Activated naive CD4-positive, alpha-beta T cell treated with anti-CD3 and anti-CD28 coated beads, Interleukin-2, amount 50 U/mL, for 24 hours (primary cell): ENCODE measurements around the gene PPP1R37.
"Not testable (repeated sequence)": the region's sequence is repeated elsewhere in the genome, so short reads cannot be mapped to it uniquely, and the experiment has no call there.

Experiments
- H3K27ac Mint-ChIP-seq: one replicate; pipeline ENCODE4 v1.8.0; 2021; ENCODE audit warnings: mild to moderate bottlenecking, mixed read lengths
- H3K27me3 Mint-ChIP-seq: one replicate; pipeline ENCODE4 v1.8.0; 2021; ENCODE audit warnings: mixed read lengths
- H3K36me3 Mint-ChIP-seq: one replicate; pipeline ENCODE4 v1.8.0; 2021; ENCODE audit warnings: mixed read lengths
- H3K4me1 Mint-ChIP-seq: one replicate; pipeline ENCODE4 v1.8.0; 2021; ENCODE audit warnings: mixed read lengths
- H3K4me3 Mint-ChIP-seq: one replicate; pipeline ENCODE4 v1.8.0; 2021; ENCODE audit warnings: mild to moderate bottlenecking, mixed read lengths
- H3K9me3 Mint-ChIP-seq: one replicate; pipeline ENCODE4 v1.8.0; 2021; ENCODE audit warnings: mixed read lengths

PPP1R37 gene

GRCh38 chr19:45098521-45099466 is 5.8 kb downstream of the PPP1R37 start:
- peak overlapping the region; percentile 19 for H3K27ac Mint-ChIP-seq
- no peak overlapping the region for H3K4me3 Mint-ChIP-seq

GRCh38 chr19:45099467-45100191 is 6.7 kb downstream of the PPP1R37 start:
- Mint-ChIP-seq H3K4me3 (no peak overlapping the region), H3K36me3 (no peaks in the 10 kb centered on the region), H3K27me3 (no peaks in the 10 kb centered on the region), H3K27ac (peak overlapping the region; percentile 25), H3K4me1 (peaks cover 87% of the 10 kb centered on the region), H3K9me3 (no peaks in the 10 kb centered on the region)

More at GRCh38 chr19:45098521-45099466, 5.8 kb downstream of the PPP1R37 start:
- no peaks in the 10 kb centered on the region for H3K27me3 Mint-ChIP-seq
- H3K36me3 Mint-ChIP-seq, result peaks cover 2% of the 10 kb centered on the region
- peaks cover 87% of the 10 kb centered on the region for H3K4me1 Mint-ChIP-seq
- H3K9me3 Mint-ChIP-seq, result no peaks in the 10 kb centered on the region

- Mint-ChIP-seq H3K36me3 (no peaks in the 10 kb centered on the region), H3K27me3 (no peaks in the 10 kb centered on the region), H3K4me3 (no peak overlapping the region), H3K27ac (no peak overlapping the region), H3K9me3 (no peaks in the 10 kb centered on the region), H3K4me1 (peaks cover 87% of the 10 kb centered on the region)
Measured at GRCh38 chr19:45100201-45100600, 7.2 kb downstream of the PPP1R37 start.

GRCh38 chr19:45100846-45101252 is 7.9 kb downstream of the PPP1R37 start:
- Mint-ChIP-seq H3K27me3 (no peaks in the 10 kb centered on the region), H3K4me3 (no peak overlapping the region), H3K36me3 (no peaks in the 10 kb centered on the region), H3K27ac (no peak overlapping the region), H3K9me3 (no peaks in the 10 kb centered on the region), H3K4me1 (peaks cover 86% of the 10 kb centered on the region)

- no peaks in the 10 kb centered on the region for H3K36me3 Mint-ChIP-seq
- H3K9me3 Mint-ChIP-seq, result no peaks in the 10 kb centered on the region
- H3K4me1 Mint-ChIP-seq, result peaks cover 81% of the 10 kb centered on the region
- H3K27ac Mint-ChIP-seq, result peak overlapping the region; percentile 41
- H3K4me3 Mint-ChIP-seq, result no peak overlapping the region
- no peaks in the 10 kb centered on the region for H3K27me3 Mint-ChIP-seq
Measured at GRCh38 chr19:45101806-45102205, 8.8 kb downstream of the PPP1R37 start.

GRCh38 chr19:45102481-45102880 is 9.5 kb downstream of the PPP1R37 start:
- H3K27ac Mint-ChIP-seq, result no peak overlapping the region
- peaks cover 74% of the 10 kb centered on the region for H3K4me1 Mint-ChIP-seq
- H3K4me3 Mint-ChIP-seq, result peak overlapping the region; percentile 33
- no peaks in the 10 kb centered on the region for H3K36me3 Mint-ChIP-seq
- no peaks in the 10 kb centered on the region for H3K9me3 Mint-ChIP-seq
- no peaks in the 10 kb centered on the region for H3K27me3 Mint-ChIP-seq

- H3K4me3 Mint-ChIP-seq, result peak overlapping the region; percentile 33
- no peaks in the 10 kb centered on the region for H3K9me3 Mint-ChIP-seq
- H3K36me3 Mint-ChIP-seq, result no peaks in the 10 kb centered on the region
- H3K27me3 Mint-ChIP-seq, result no peaks in the 10 kb centered on the region
- H3K27ac Mint-ChIP-seq, result peak overlapping the region; percentile 55
- peaks cover 70% of the 10 kb centered on the region for H3K4me1 Mint-ChIP-seq
Measured at GRCh38 chr19:45103156-45103507, 10.2 kb downstream of the PPP1R37 start.

- Mint-ChIP-seq H3K27ac (no peak overlapping the region), H3K27me3 (no peaks in the 10 kb centered on the region), H3K4me3 (peak overlapping the region; percentile 58), H3K4me1 (peaks cover 65% of the 10 kb centered on the region), H3K9me3 (no peaks in the 10 kb centered on the region), H3K36me3 (no peaks in the 10 kb centered on the region)
Measured at GRCh38 chr19:45103508-45104319, 10.7 kb downstream of the PPP1R37 start.

- H3K4me3 Mint-ChIP-seq, result peak overlapping the region; percentile 58
- H3K9me3 Mint-ChIP-seq, result no peaks in the 10 kb centered on the region
- no peaks in the 10 kb centered on the region for H3K36me3 Mint-ChIP-seq
- H3K4me1 Mint-ChIP-seq, result peaks cover 55% of the 10 kb centered on the region
- H3K27me3 Mint-ChIP-seq, result no peaks in the 10 kb centered on the region
- peak overlapping the region; percentile 85 for H3K27ac Mint-ChIP-seq
Measured at GRCh38 chr19:45104658-45105349, 11.8 kb downstream of the PPP1R37 start.

GRCh38 chr19:45106363-45106762 is 13.4 kb downstream of the PPP1R37 start:
- H3K27me3 Mint-ChIP-seq, H3K4me3 Mint-ChIP-seq, H3K27ac Mint-ChIP-seq, H3K36me3 Mint-ChIP-seq, H3K9me3 Mint-ChIP-seq: not testable (repeated sequence)
- H3K4me1 Mint-ChIP-seq, result peaks cover 54% of the 10 kb centered on the region

- Mint-ChIP-seq H3K36me3 (no peaks in the 10 kb centered on the region), H3K9me3 (no peaks in the 10 kb centered on the region), H3K4me1 (peaks cover 47% of the 10 kb centered on the region), H3K27me3 (no peaks in the 10 kb centered on the region), H3K4me3 (no peak overlapping the region), H3K27ac (no peak overlapping the region)
Measured at GRCh38 chr19:45107621-45108150, 14.7 kb downstream of the PPP1R37 start.

- Mint-ChIP-seq H3K4me3 (no peak overlapping the region), H3K9me3 (no peaks in the 10 kb centered on the region), H3K4me1 (peaks cover 27% of the 10 kb centered on the region), H3K27me3 (no peaks in the 10 kb centered on the region), H3K36me3 (no peaks in the 10 kb centered on the region), H3K27ac (no peak overlapping the region)
Measured at GRCh38 chr19:45110851-45111266, 17.9 kb downstream of the PPP1R37 start.

- H3K27ac Mint-ChIP-seq, result no peak overlapping the region
- H3K27me3 Mint-ChIP-seq, result no peaks in the 10 kb centered on the region
- H3K36me3 Mint-ChIP-seq, result no peaks in the 10 kb centered on the region
- H3K4me3 Mint-ChIP-seq, result no peak overlapping the region
- H3K4me1 Mint-ChIP-seq, result peaks cover 37% of the 10 kb centered on the region
- no peaks in the 10 kb centered on the region for H3K9me3 Mint-ChIP-seq
Measured at GRCh38 chr19:45112111-45112827, 19.3 kb downstream of the PPP1R37 start.

- H3K27me3 Mint-ChIP-seq, result no peaks in the 10 kb centered on the region
- no peak overlapping the region for H3K27ac Mint-ChIP-seq
- H3K9me3 Mint-ChIP-seq, result no peaks in the 10 kb centered on the region
- peaks cover 47% of the 10 kb centered on the region for H3K4me1 Mint-ChIP-seq
- H3K4me3 Mint-ChIP-seq, result no peak overlapping the region
- H3K36me3 Mint-ChIP-seq, result no peaks in the 10 kb centered on the region
Measured at GRCh38 chr19:45113628-45114027, 20.6 kb downstream of the PPP1R37 start.
